GM12878 (cell line): ENCODE measurements around the gene FOXF1. TPM values are rescaled to one million over a fixed set of nuclear protein-coding genes. Genes with fewer than 3 reads are reported as not detected.

Experiments
- ATAC-seq: fragments of 200-7000 bp; cut with Tn5 transposase; 3 replicates; pipeline ENCODE4 v1.9.1; 2020; ENCODE audit warnings: mild to moderate bottlenecking, moderate library complexity
- BruUV-seq: library from RNA; stranded (reverse); fragments of 400-500 nt; replicated peaks from 2 replicates; lab custom pipeline; 2021; lab: Mats Ljungman, UMichigan
- CTCF ChIA-PET: fragments of 300-600 bp; sonication (Branson Sonifier 250); formaldehyde crosslinking; extraction: SDS; loops from one replicate; lab custom pipeline; 2021; ENCODE audit warnings: inconsistent platforms; lab: Yijun Ruan, JAX
- POLR2A ChIA-PET: fragments of 350-600 bp; formaldehyde crosslinking; extraction: SDS; loops from one replicate; lab custom pipeline; 2021; ENCODE audit warnings: inconsistent platforms; lab: Charles Lee
- RAD21 ChIA-PET: fragments of 300-600 bp; sonication (Branson Sonifier 250); formaldehyde crosslinking; loops from one replicate; lab custom pipeline; 2023; ENCODE audit warnings: antibody characterized with exemption; ENCODE audit not compliant: unreplicated experiment; lab: Charles Lee
- SMC1A ChIA-PET: fragments of 300-600 bp; sonication (Branson Sonifier 250); formaldehyde crosslinking; loops from one replicate; lab custom pipeline; 2023; ENCODE audit not compliant: unreplicated experiment, uncharacterized antibody; lab: Charles Lee
- DNase-seq: peaks from one replicate; pipeline ENCODE4 v3.0.0-alpha.2; 2011; ENCODE audit warnings: low read depth, low spot score
- FAIRE-seq: peaks from 3 replicates; lab custom pipeline; 2011; peaks lifted over from hg19 to GRCh38; lab: Jason Lieb, UNC
- H2AFZ ChIP-seq: 2 replicates; pipeline ENCODE4 v1.6.0; 2011; ENCODE audit warnings: low read depth, low read length, control low read depth; ENCODE audit not compliant: control insufficient read depth
- H3K27ac ChIP-seq: 2 replicates; pipeline ENCODE4 v1.5.1; 2011; ENCODE audit warnings: control low read depth; ENCODE audit not compliant: control insufficient read depth, insufficient read depth
- H3K27me3 ChIP-seq, 2 experiments: replicated peaks in 1 of 2; 2 replicates each; pipeline versions ENCODE4 v1.6.0 to v1.6.1; 2011; ENCODE audit warnings: low read length in 1 of 2; ENCODE audit not compliant: control insufficient read depth in 2 of 2, insufficient read depth in 2 of 2
- H3K36me3 ChIP-seq, 2 experiments: 2 replicates each; pipeline ENCODE4 v1.5.1; 2011; ENCODE audit warnings: low read length in 1 of 2; ENCODE audit not compliant: control insufficient read depth in 2 of 2, insufficient read depth in 2 of 2
- H3K4me1 ChIP-seq: 2 replicates; pipeline ENCODE4 v1.6.1; 2011; ENCODE audit warnings: mild to moderate bottlenecking, low read length, moderate library complexity, mixed read lengths; ENCODE audit not compliant: control insufficient read depth, insufficient read depth
- H3K4me2 ChIP-seq: 2 replicates; pipeline ENCODE4 v1.6.0; 2011; ENCODE audit warnings: control low read depth; ENCODE audit not compliant: control insufficient read depth, insufficient read depth
- H3K4me3 ChIP-seq: fragments of 200-600 bp; sonication (generic); 2 replicates; pipeline ENCODE4 v1.5.1; 2016
- H3K79me2 ChIP-seq: 2 replicates; pipeline ENCODE4 v1.6.0; 2011; ENCODE audit warnings: low read length; ENCODE audit not compliant: control insufficient read depth, insufficient read depth
- H3K9ac ChIP-seq: 2 replicates; pipeline ENCODE4 v1.8.0; 2011; ENCODE audit warnings: low read length, control low read depth, mixed read lengths; ENCODE audit not compliant: control insufficient read depth, insufficient read depth
- H3K9me3 ChIP-seq: replicated peaks from 3 replicates; pipeline ENCODE4 v1.5.1; 2011; ENCODE audit warnings: mild to moderate bottlenecking, low read length; ENCODE audit not compliant: control insufficient read depth, insufficient read depth
- H4K20me1 ChIP-seq: 2 replicates; pipeline ENCODE4 v1.6.0; 2011; ENCODE audit not compliant: control insufficient read depth, insufficient read depth
- BCLAF1 ChIP-seq: fragments of 450-650 bp; IDR thresholded peaks from 2 replicates; pipeline ENCODE4 v1.6.1; 2017; ENCODE audit warnings: antibody characterized with exemption, mild to moderate bottlenecking, moderate library complexity
- CTCF ChIP-seq, 3 experiments: IDR thresholded peaks in 2 of 3; conservative IDR thresholded peaks in 1 of 3; 2 replicates each; pipeline ENCODE4 v1.5.1; 2011; ENCODE audit warnings: low read depth in 3 of 3, low read length in 3 of 3, mild to moderate bottlenecking in 3 of 3, control low read depth in 2 of 3, moderate library complexity in 2 of 3, inconsistent platforms in 1 of 3, mixed read lengths in 1 of 3; ENCODE audit not compliant: control insufficient read depth in 2 of 3, insufficient read depth in 1 of 3; ENCODE audit errors: extremely low read depth in 1 of 3
- ETV6 ChIP-seq, 2 experiments: fragments of 450-650 bp in 1 of 2; IDR thresholded peaks in 1 of 2; conservative IDR thresholded peaks in 1 of 2; 2 replicates each; pipeline ENCODE4 v1.6.1; 2014; ENCODE audit warnings: antibody characterized with exemption in 1 of 2, borderline replicate concordance in 1 of 2, low read depth in 1 of 2, mild to moderate bottlenecking in 1 of 2, moderate library complexity in 1 of 2
- NFYA ChIP-seq: IDR thresholded peaks from 2 replicates; pipeline ENCODE4 v1.6.1; 2011; ENCODE audit warnings: low read depth, mild to moderate bottlenecking, low read length, improper control_type of control experiment, borderline replicate concordance
- PAX8 ChIP-seq: fragments of 450-650 bp; IDR thresholded peaks from 2 replicates; pipeline ENCODE4 v1.6.1; 2017; ENCODE audit warnings: mild to moderate bottlenecking, moderate library complexity
- SMAD1 ChIP-seq: fragments of 450-650 bp; IDR thresholded peaks from 2 replicates; pipeline ENCODE4 v1.6.1; 2018; ENCODE audit warnings: mild to moderate bottlenecking, low read depth; ENCODE audit not compliant: partially characterized antibody
- SMAD5 ChIP-seq: IDR thresholded peaks from 2 replicates; pipeline ENCODE4 v1.6.1; 2016; ENCODE audit warnings: antibody characterized with exemption, low read depth
- SMARCA5 ChIP-seq: fragments of 450-650 bp; IDR thresholded peaks from 2 replicates; pipeline ENCODE4 v1.6.1; 2017; ENCODE audit warnings: mild to moderate bottlenecking
- USF2 ChIP-seq: IDR thresholded peaks from 2 replicates; pipeline ENCODE4 v1.6.1; 2011; ENCODE audit warnings: low read depth, low read length, improper control_type of control experiment, borderline replicate concordance
- YY1 ChIP-seq: IDR thresholded peaks from 2 replicates; pipeline ENCODE4 v1.6.1; 2011; ENCODE audit warnings: low read depth, mild to moderate bottlenecking, low read length
- WGBS: methylation state at CpG from one replicate; pipeline ENCODE4 v1.1.6; 2016; ENCODE audit warnings: low lambda C conversion rate; ENCODE audit not compliant: insufficient replicate concordance, insufficient coverage; ENCODE audit errors: missing lambda C conversion rate; 5-methylcytosine and 5-hydroxymethylcytosine counted together
- in situ Hi-C: fragments of 300-500 bp; cut with MboI; formaldehyde crosslinking; loops from 9 replicates; pipeline ENCODE4 v1.14.3; 2018; ENCODE audit warnings: mixed read lengths
- intact Hi-C: fragments of 100-400 bp; cut with micrococcal nuclease; formaldehyde crosslinking; loops from one replicate; pipeline ENCODE4 v1.14.2; 2022; ENCODE audit not compliant: unreplicated experiment
- polyA plus RNA-seq, 11 experiments: library from polyadenylated mRNA; depleted of rRNA in 4 of 11; unstranded in 6 of 11; stranded (reverse) in 5 of 11; fragments of >200 nt; fragmentation: Nextera tagmentation in 4 of 11; fragmentation: Illumina TruSeq in 1 of 11; extraction: Ambion mirVana in 4 of 11; extraction: Trizol in 1 of 11; gene quantifications; 1 replicate in 1 of 11; 2 replicates in 10 of 11; pipeline versions ENCODE4 v1.2.1 to v1.2.3, GENCODE V29; 2011 to 2016; ENCODE audit warnings: inconsistent platforms in 2 of 11, missing spikeins in 2 of 11, low read depth in 1 of 11
- total RNA-seq, 4 experiments: library from RNA; depleted of rRNA in 3 of 4; stranded (reverse); fragments of >200 nt in 3 of 4; fragmentation: Illumina TruSeq in 1 of 4; extraction: Trizol in 1 of 4; gene quantifications; 2 replicates each; pipeline versions ENCODE4 v1.2.1 to v1.2.3, GENCODE V29; 2013 to 2021

FOXF1 gene
- total and polyA plus RNA-seq, 10 of the 15 experiments (the other 5 are each of a cell fraction or from before 2014, with no cell fraction given) = 0.01 TPM; not detected in 9

DNA sequence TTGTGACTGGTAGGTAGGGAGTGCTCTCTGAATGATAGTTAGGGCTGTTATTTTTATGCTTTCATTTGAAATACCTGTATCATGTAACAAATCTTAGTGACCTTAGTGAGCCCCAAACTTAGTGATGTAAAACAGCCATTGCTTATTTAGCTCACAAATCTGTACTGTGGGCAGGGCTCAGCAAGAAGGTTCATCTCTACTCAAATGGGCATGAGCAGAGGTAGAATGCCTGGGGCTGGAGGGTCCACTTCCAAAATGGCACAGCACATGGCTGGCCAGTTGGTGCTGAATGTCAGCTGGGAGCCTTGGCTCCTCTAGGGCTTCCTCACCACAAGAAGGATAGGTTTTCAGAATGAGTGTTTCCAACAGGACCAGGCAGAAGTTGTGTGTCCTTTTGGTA is 49.3 kb upstream of the FOXF1 start:
- Histone ChIP-seq H3K79me2 (no peaks in the 10 kb centered on the region), H3K36me3 (no peaks in the 10 kb centered on the region), H4K20me1 (no peaks in the 10 kb centered on the region), H3K4me3 (no peak overlapping the region), H3K27me3 (no peaks in the 10 kb centered on the region), H3K4me2 (no peak overlapping the region), H3K27ac (no peak overlapping the region), H3K4me1 (no peaks in the 10 kb centered on the region), H2AFZ (no peak overlapping the region), H3K9ac (no peak overlapping the region), H3K9me3 (no peaks in the 10 kb centered on the region; the same call in 2 of the 3 replicates)
- DNase-seq = no peak
- in situ Hi-C loops (no loop called here), intact Hi-C loops (no loop called here)
- POLR2A ChIA-PET = no interaction called here
- no peak for TF ChIP-seq USF2
- TF ChIP-seq SMARCA5 = no peak
- BruUV-seq = no TSS peak
- SMC1A ChIA-PET = no interaction called here
- ATAC-seq = no peak
- no peak for FAIRE-seq
- CTCF ChIA-PET = no interaction called here
- RAD21 ChIA-PET = no interaction called here

DNA sequence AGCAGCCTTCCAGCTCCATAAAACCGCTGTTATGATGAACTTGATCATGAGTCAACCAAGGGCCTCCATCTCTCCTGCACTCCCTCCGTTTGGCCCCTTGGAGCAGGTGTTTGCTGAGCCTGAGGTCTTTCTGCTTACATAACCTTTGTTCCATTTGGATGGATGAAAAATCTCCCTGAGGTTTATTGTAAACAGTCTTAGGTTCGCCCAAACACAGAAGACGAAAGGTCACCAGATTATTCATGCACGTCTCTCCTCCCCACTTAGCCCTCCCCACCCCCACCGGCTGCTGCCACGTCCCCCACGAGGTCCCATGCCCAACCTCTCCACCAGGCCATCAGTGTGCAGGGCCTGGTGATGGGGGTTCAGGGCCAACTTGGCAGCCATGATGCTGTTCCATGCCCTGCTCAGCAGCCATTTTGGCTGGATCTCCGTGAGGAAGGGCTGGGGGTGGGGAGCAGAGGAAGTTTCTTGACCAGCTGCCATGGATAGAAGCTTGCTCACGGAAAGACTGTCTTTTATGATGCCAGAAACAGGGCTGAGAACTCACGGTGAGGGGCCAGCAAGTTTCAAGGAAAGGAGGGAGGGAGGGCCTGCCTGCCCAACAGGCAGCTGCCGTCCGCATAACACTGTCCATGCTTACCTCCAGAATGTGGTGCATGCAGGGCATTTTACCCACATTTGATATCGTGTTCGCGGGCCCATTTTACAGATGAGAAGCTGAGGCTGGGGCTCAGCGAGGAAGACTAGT is 47.8 kb upstream of the FOXF1 start:
- ATAC-seq = no peak
- H4K20me1 ChIP-seq = no peaks in the 10 kb centered on the region
- ChIA-PET CTCF (no interaction called here), POLR2A (no interaction called here), SMC1A (no interaction called here), RAD21 (no interaction called here)
- no peak overlapping the region for H3K4me3 ChIP-seq
- H3K27ac ChIP-seq = no peak overlapping the region
- no peaks in the 10 kb centered on the region for H3K27me3 ChIP-seq
- H3K9me3 ChIP-seq = no peaks in the 10 kb centered on the region; the same call in 2 of the 3 replicates
- H3K79me2 ChIP-seq = no peaks in the 10 kb centered on the region
- 20% methylated on average over 17 of the region's 17 CpGs for WGBS
- BruUV-seq = no TSS peak
- FAIRE-seq = no peak
- DNase-seq = no peak
- in situ Hi-C loops (no loop called here), intact Hi-C loops (no loop called here)
- no peak overlapping the region for H3K4me2 ChIP-seq
- H3K9ac ChIP-seq = no peak overlapping the region
- no peak for TF ChIP-seq NFYA
- TF ChIP-seq YY1 = no peak
- TF ChIP-seq CTCF (IDR thresholded peaks at IDR 0.05 in 2 of 3, conservative IDR thresholded peaks at IDR 0.05 in 1 of 3; ENCODE audit: control insufficient read depth in 2 of 3, extremely low read depth in 1 of 3, insufficient read depth in 1 of 3, low read depth in 3 of 3, low read length in 3 of 3) = no peak
- TF ChIP-seq SMAD5 = no peak
- TF ChIP-seq ETV6 (conservative IDR thresholded peaks at IDR 0.05 in 1 of 2, IDR thresholded peaks at IDR 0.05 in 1 of 2; ENCODE audit: borderline replicate concordance in 1 of 2, low read depth in 1 of 2) = no peak
- no peak for TF ChIP-seq BCLAF1
- TF ChIP-seq PAX8 = no peak
- no peak for TF ChIP-seq SMAD1
- no peak overlapping the region for H2AFZ ChIP-seq
- no peaks in the 10 kb centered on the region for H3K36me3 ChIP-seq
- H3K4me1 ChIP-seq = no peaks in the 10 kb centered on the region
